H1 (cell line): ENCODE data around the gene CD52. TPM values are rescaled to one million over a fixed set of nuclear protein-coding genes. Genes with fewer than 3 reads are reported as not detected.

Experiments
- CTCF ChIA-PET: fragments of 300-600 bp; sonication (Branson Sonifier 250); formaldehyde crosslinking; loops from one replicate; lab custom pipeline; 2021; ENCODE audit not compliant: partially characterized antibody; lab: Charles Lee
- POLR2A ChIA-PET: fragments of 300-600 bp; sonication (Branson Sonifier 250); formaldehyde crosslinking; loops from one replicate; lab custom pipeline; 2021; ENCODE audit warnings: inconsistent platforms; ENCODE audit not compliant: partially characterized antibody; lab: Charles Lee
- DNase-seq, 2 experiments: peaks; one replicate each; pipeline versions ENCODE4 v3.0.0 to v3.0.0-alpha.2; 2010 to 2022; ENCODE audit warnings: low spot score in 2 of 2, low read depth in 1 of 2, mixed read lengths in 1 of 2
- FAIRE-seq: peaks from 2 replicates; lab custom pipeline; 2011; peaks lifted over from hg19 to GRCh38; lab: Jason Lieb, UNC
- H2AFZ ChIP-seq: 2 replicates; pipeline ENCODE4 v1.8.1; 2012; ENCODE audit warnings: low read length, inconsistent platforms
- H2AK5ac ChIP-seq: 2 replicates; pipeline ENCODE4 v1.6.1; 2013; ENCODE audit warnings: low read depth, low read length
- H2BK120ac ChIP-seq: replicated peaks from 2 replicates; pipeline ENCODE3; 2013; ENCODE audit warnings: low read depth, low read length, inconsistent platforms
- H2BK12ac ChIP-seq: 2 replicates; pipeline ENCODE4 v1.6.1; 2013; ENCODE audit warnings: low read depth, low read length
- H2BK15ac ChIP-seq: 2 replicates; pipeline ENCODE4 v1.6.1; 2013; ENCODE audit warnings: low read length
- H2BK20ac ChIP-seq: 2 replicates; pipeline ENCODE4 v1.6.1; 2013; ENCODE audit warnings: low read length
- H2BK5ac ChIP-seq: 2 replicates; pipeline ENCODE4 v1.6.1; 2013; ENCODE audit warnings: low read depth, low read length
- H3K14ac ChIP-seq: 2 replicates; pipeline ENCODE4 v1.6.1; 2013; ENCODE audit warnings: inconsistent platforms; ENCODE audit not compliant: insufficient read length
- H3K18ac ChIP-seq: 2 replicates; pipeline ENCODE4 v1.6.1; 2013; ENCODE audit warnings: low read length; ENCODE audit errors: extremely low read depth
- H3K23ac ChIP-seq: 2 replicates; pipeline ENCODE4 v1.6.1; 2013; ENCODE audit warnings: inconsistent platforms; ENCODE audit not compliant: insufficient read length
- H3K23me2 ChIP-seq: 2 replicates; pipeline ENCODE4 v1.6.1; 2013; ENCODE audit warnings: low read depth, low read length
- H3K27ac ChIP-seq: 2 replicates; pipeline ENCODE4 v1.6.1; 2011; ENCODE audit warnings: low read depth, low read length, inconsistent platforms
- H3K27me3 ChIP-seq, 4 experiments: replicated peaks in 1 of 4; 1 replicate in 1 of 4; 2 replicates in 3 of 4; pipeline versions ENCODE4 v1.6.1 to v1.8.1; 2011 to 2013; ENCODE audit warnings: low read length in 3 of 4, mild to moderate bottlenecking in 3 of 4, inconsistent platforms in 2 of 4, mixed read lengths in 2 of 4, moderate library complexity in 1 of 4; ENCODE audit not compliant: control insufficient read depth in 3 of 4, insufficient read depth in 3 of 4; ENCODE audit errors: extremely low read depth in 1 of 4
- H3K36me3 ChIP-seq, 4 experiments: 2 replicates each; pipeline versions ENCODE4 v1.6.1 to v1.8.1; 2011 to 2013; ENCODE audit warnings: mild to moderate bottlenecking in 4 of 4, low read length in 3 of 4, moderate library complexity in 2 of 4, control low read depth in 1 of 4, inconsistent platforms in 1 of 4; ENCODE audit not compliant: insufficient read depth in 4 of 4, control insufficient read depth in 2 of 4
- H3K4ac ChIP-seq: replicated peaks from 2 replicates; pipeline ENCODE3; 2013; ENCODE audit warnings: low read length, low read depth, mixed read lengths, inconsistent platforms; ENCODE audit not compliant: insufficient read length
- H3K4me1 ChIP-seq, 4 experiments: replicated peaks in 1 of 4; 1 replicate in 1 of 4; 2 replicates in 3 of 4; pipeline versions ENCODE4 v1.6.1 to v1.8.1; 2011 to 2013; ENCODE audit warnings: low read length in 3 of 4, inconsistent platforms in 2 of 4, mixed read lengths in 1 of 4; ENCODE audit not compliant: insufficient read depth in 4 of 4, control insufficient read depth in 3 of 4
- H3K4me2 ChIP-seq, 2 experiments: 2 replicates each; pipeline versions ENCODE4 v1.6.1 to v1.8.1; 2011 to 2013; ENCODE audit warnings: low read depth in 2 of 2, low read length in 2 of 2, control low read depth in 1 of 2, inconsistent platforms in 1 of 2, mild to moderate bottlenecking in 1 of 2; ENCODE audit not compliant: insufficient read depth in 1 of 2
- H3K4me3 ChIP-seq, 4 experiments: fragments of 200-600, 300-600 bp in 1 of 4; sonication (generic), shearing (Covaris generic), sonication (Bioruptor Twin) in 1 of 4; 2 replicates each; pipeline versions ENCODE4 v1.5.1 to v1.8.1; 2011 to 2016; ENCODE audit warnings: low read length in 4 of 4, low read depth in 3 of 4, control low read depth in 2 of 4, inconsistent platforms in 2 of 4, mild to moderate bottlenecking in 2 of 4, mixed read lengths in 1 of 4, moderate library complexity in 1 of 4; ENCODE audit not compliant: insufficient read depth in 2 of 4; ENCODE audit errors: extremely low read depth in 1 of 4
- H3K56ac ChIP-seq: replicated peaks from 2 replicates; pipeline ENCODE3; 2013; ENCODE audit warnings: low read depth, mild to moderate bottlenecking, mixed read lengths, low read length, inconsistent platforms; ENCODE audit not compliant: insufficient read length
- H3K79me1 ChIP-seq: 2 replicates; pipeline ENCODE4 v1.6.1; 2013; ENCODE audit warnings: low read depth, low read length, control low read depth
- H3K79me2 ChIP-seq, 2 experiments: 2 replicates each; pipeline versions ENCODE4 v1.6.1 to v1.8.1; 2012 to 2013; ENCODE audit warnings: low read length in 2 of 2, mild to moderate bottlenecking in 2 of 2, inconsistent platforms in 1 of 2; ENCODE audit not compliant: insufficient read depth in 2 of 2, control insufficient read depth in 1 of 2
- H3K9ac ChIP-seq, 4 experiments: replicated peaks in 1 of 4; 1 replicate in 1 of 4; 2 replicates in 3 of 4; pipeline versions ENCODE4 v1.6.1 to v1.8.1; 2011 to 2013; ENCODE audit warnings: low read depth in 3 of 4, low read length in 3 of 4, control low read depth in 2 of 4, mild to moderate bottlenecking in 2 of 4, moderate library complexity in 2 of 4, inconsistent platforms in 1 of 4; ENCODE audit errors: extremely low read depth in 1 of 4
- H3K9me3 ChIP-seq, 2 experiments: 2 replicates each; pipeline versions ENCODE4 v1.6.1 to v1.8.1; 2012 to 2013; ENCODE audit warnings: mild to moderate bottlenecking in 2 of 2, moderate library complexity in 2 of 2, control low read depth in 1 of 2, inconsistent platforms in 1 of 2, low read depth in 1 of 2, low read length in 1 of 2, mixed read lengths in 1 of 2; ENCODE audit not compliant: insufficient read depth in 2 of 2
- H4K20me1 ChIP-seq, 2 experiments: replicated peaks in 1 of 2; 2 replicates each; pipeline versions ENCODE3 to v1.8.1; 2011 to 2013; ENCODE audit warnings: inconsistent platforms in 2 of 2, low read length in 2 of 2, mild to moderate bottlenecking in 1 of 2; ENCODE audit not compliant: insufficient read depth in 2 of 2, control insufficient read depth in 1 of 2
- H4K5ac ChIP-seq: 2 replicates; pipeline ENCODE4 v1.6.1; 2013; ENCODE audit warnings: low read length, low read depth, mixed read lengths, inconsistent platforms; ENCODE audit not compliant: insufficient read length
- H4K8ac ChIP-seq: 2 replicates; pipeline ENCODE4 v1.8.0; 2013; ENCODE audit warnings: mild to moderate bottlenecking, moderate library complexity, low read length, inconsistent platforms; ENCODE audit not compliant: insufficient read depth; ENCODE audit errors: extremely low read depth
- H4K91ac ChIP-seq: replicated peaks from 2 replicates; pipeline ENCODE3; 2013; ENCODE audit warnings: low read length, mixed read lengths, inconsistent platforms; ENCODE audit not compliant: insufficient read length
- ASH2L ChIP-seq: fragments of 200-600, 300-600 bp; sonication (generic); IDR thresholded peaks from one replicate; pipeline ENCODE4 v1.7.1; 2017; ENCODE audit warnings: low read length
- ATF3 ChIP-seq: IDR thresholded peaks from 2 replicates; pipeline ENCODE4 v1.6.1; 2011; ENCODE audit warnings: low read depth, mild to moderate bottlenecking, low read length; ENCODE audit not compliant: insufficient read depth
- CEBPB ChIP-seq: IDR thresholded peaks from 2 replicates; pipeline ENCODE4 v1.6.1; 2012; ENCODE audit warnings: low read depth, low read length
- CHD1 ChIP-seq: IDR thresholded peaks from 2 replicates; pipeline ENCODE4 v1.6.1; 2012; ENCODE audit warnings: low read depth, low read length, improper control_type of control experiment
- CHD2 ChIP-seq: IDR thresholded peaks from 2 replicates; pipeline ENCODE4 v1.6.1; 2012; ENCODE audit warnings: low read length, improper control_type of control experiment
- CTBP2 ChIP-seq: IDR thresholded peaks from 2 replicates; pipeline ENCODE4 v1.7.0; 2011; ENCODE audit warnings: borderline replicate concordance, mild to moderate bottlenecking, moderate library complexity, mixed read lengths, low read length; ENCODE audit not compliant: insufficient read depth, insufficient read length
- FOSL1 ChIP-seq: IDR thresholded peaks from 2 replicates; pipeline ENCODE4 v1.6.1; 2011; ENCODE audit warnings: mild to moderate bottlenecking, low read depth, low read length, moderate library complexity; ENCODE audit not compliant: insufficient read depth
- HDAC6 ChIP-seq: IDR thresholded peaks from one replicate; pipeline ENCODE4 v1.7.1; 2012; ENCODE audit warnings: low read depth, mild to moderate bottlenecking, inconsistent platforms, low read length, moderate library complexity
- NANOG ChIP-seq: IDR thresholded peaks from 2 replicates; pipeline ENCODE4 v1.6.1; 2011; ENCODE audit warnings: low read length, low read depth, mild to moderate bottlenecking, inconsistent platforms; ENCODE audit not compliant: insufficient read depth, poor library complexity, severe bottlenecking
- RAD21 ChIP-seq, 2 experiments: IDR thresholded peaks in 1 of 2; conservative IDR thresholded peaks in 1 of 2; 2 replicates each; pipeline ENCODE4 v1.6.1; 2011; ENCODE audit warnings: low read depth in 2 of 2, low read length in 2 of 2, improper control_type of control experiment in 1 of 2, inconsistent platforms in 1 of 2, mild to moderate bottlenecking in 1 of 2, moderate library complexity in 1 of 2
- SP2 ChIP-seq: IDR thresholded peaks from 2 replicates; pipeline ENCODE4 v1.6.1; 2012; ENCODE audit warnings: mild to moderate bottlenecking, low read length, inconsistent platforms
- SRF ChIP-seq: IDR thresholded peaks from 2 replicates; pipeline ENCODE4 v1.6.1; 2011; ENCODE audit warnings: mild to moderate bottlenecking, low read depth, low read length, moderate library complexity
- TAF1 ChIP-seq: IDR thresholded peaks from 2 replicates; pipeline ENCODE4 v1.6.1; 2011; ENCODE audit warnings: mild to moderate bottlenecking, low read depth, low read length
- TCF12 ChIP-seq: IDR thresholded peaks from 2 replicates; pipeline ENCODE4 v1.6.1; 2011; ENCODE audit warnings: low read depth, mild to moderate bottlenecking, low read length
- WGBS, 2 experiments: shearing (Covaris generic) in 1 of 2; methylation state at CpG; one replicate each; pipeline versions ENCODE4 v1.1.6 to v1.1.7; 2013 to 2015; ENCODE audit warnings: low lambda C conversion rate in 2 of 2, mixed read lengths in 2 of 2, inconsistent platforms in 1 of 2, low coverage in 1 of 2, missing lambda C conversion rate in 1 of 2; ENCODE audit not compliant: insufficient replicate concordance in 2 of 2, insufficient coverage in 1 of 2, insufficient read length in 1 of 2; ENCODE audit errors: extremely low coverage in 1 of 2, missing lambda C conversion rate in 1 of 2; 5-methylcytosine and 5-hydroxymethylcytosine counted together
- polyA plus RNA-seq, 7 experiments: library from polyadenylated mRNA; depleted of rRNA in 3 of 7; stranded (reverse) in 5 of 7; unstranded in 2 of 7; fragments of >200 nt in 5 of 7; fragments of 200-250 nt in 2 of 7; gene quantifications; 1 replicate in 5 of 7; 2 replicates in 1 of 7; 4 replicates in 1 of 7; pipeline versions ENCODE4 v1.2.1 to v1.2.3, GENCODE V29; 2011 to 2013; ENCODE audit warnings: missing spikeins in 2 of 7, mixed read lengths in 2 of 7
- total RNA-seq: library from RNA; stranded (reverse); fragmentation: NEBNext Ultra II Directional; extraction: Animal tissue kit (Norgen Biotek cat#: 25700); gene quantifications from 2 replicates; pipeline ENCODE4 v1.2.1, GENCODE V29; 2021

CD52 gene
- total and polyA plus RNA-seq, 2 of the 8 experiments (the other 6 are each of a cell fraction or from before 2014, with no cell fraction given), result 2.4 to 3.1 TPM

GRCh38 chr1:26314501-26314900 lies 3.3 kb upstream of the CD52 start:
- Histone ChIP-seq H2BK5ac (no peak overlapping the region), H3K36me3 (no peaks in the 10 kb centered on the region), H3K27me3 (no peaks in the 10 kb centered on the region), H3K4me1 (peaks cover 4 to 16% (median 8%) of the 10 kb centered on the region in 4 experiments), H3K4me2 (no peak overlapping the region), H3K9ac (no peak overlapping the region), H4K91ac (no peak overlapping the region), H2BK120ac (no peak overlapping the region), H2AFZ (no peak overlapping the region), H3K56ac (no peak overlapping the region), H4K8ac (no peak overlapping the region), H2AK5ac (no peak overlapping the region), H3K4ac (no peak overlapping the region), H2BK15ac (no peak overlapping the region), H3K14ac (no peak overlapping the region), H3K79me2 (no peaks in the 10 kb centered on the region), H3K79me1 (no peaks in the 10 kb centered on the region), H3K23me2 (no peaks in the 10 kb centered on the region), H3K4me3 (no peak overlapping the region), H3K18ac (no peak overlapping the region), H4K20me1 (no peaks in the 10 kb centered on the region), H3K9me3 (no peaks in the 10 kb centered on the region), H3K27ac (no peak overlapping the region), H3K23ac (no peak overlapping the region), H2BK20ac (no peak overlapping the region), H2BK12ac (no peak overlapping the region), H4K5ac (no peak overlapping the region)
- ChIA-PET POLR2A (interaction anchor here (1.2 to 2.1 kb wide), 4 partner anchors 14 to 40 kb away, joined by 3 to 9 read pairs (median 6); partner anchors contain the start of gene CRYBG2), CTCF (interaction anchor here (0.8 to 57.0 kb wide), 7 partner anchors 17 to 124 kb away, joined by 3 to 1530 read pairs (median 3); partner anchors contain the start of genes CATSPER4, SH3BGRL3 and UBXN11)
- no peak for DNase-seq
- no peak for FAIRE-seq
- 85% methylated on average over 5 of the region's 5 CpGs; no CpG with 5 or more reads in 1 of the 2 experiments for WGBS, 2 experiments
- TF ChIP-seq CTBP2, result no peak
- TF ChIP-seq TAF1, result no peak
- TF ChIP-seq ATF3, result no peak
- TF ChIP-seq NANOG, result no peak
- TF ChIP-seq FOSL1, result no peak
- TF ChIP-seq TCF12, result no peak
- no peak for TF ChIP-seq SRF
- no peak for TF ChIP-seq RAD21 (IDR thresholded peaks at IDR 0.05 in 1 of 2, conservative IDR thresholded peaks at IDR 0.05 in 1 of 2; ENCODE audit: low read depth in 2 of 2, low read length in 2 of 2)
- TF ChIP-seq SP2, result no peak
- no peak for TF ChIP-seq HDAC6
- TF ChIP-seq ASH2L, result no peak
- no peak for TF ChIP-seq CEBPB
- TF ChIP-seq CHD2, result no peak
- TF ChIP-seq CHD1, result no peak
